Skeletal muscle satellite cell (primary cell): ENCODE results near the gene PFKFB3. TPM values are rescaled to one million over a fixed set of nuclear protein-coding genes. Genes with fewer than 3 reads are reported as not detected.

Experiments used
- H3K27me3 ChIP-seq: 2 replicates; pipeline ENCODE4 v1.7.0; 2013; ENCODE audit warnings: low read length; ENCODE audit not compliant: control insufficient read depth, insufficient read depth
- H3K36me3 ChIP-seq: 2 replicates; pipeline ENCODE4 v1.7.0; 2013; ENCODE audit warnings: mild to moderate bottlenecking, control low read depth, low read length; ENCODE audit not compliant: insufficient read depth
- H3K4me1 ChIP-seq: 2 replicates; pipeline ENCODE4 v1.7.0; 2013; ENCODE audit warnings: low read length; ENCODE audit not compliant: control insufficient read depth, insufficient read depth
- H3K4me2 ChIP-seq: 2 replicates; pipeline ENCODE4 v1.7.0; 2013; ENCODE audit warnings: mild to moderate bottlenecking, low read length
- H3K4me3 ChIP-seq: 2 replicates; pipeline ENCODE4 v1.7.0; 2013; ENCODE audit warnings: low read length
- H3K9ac ChIP-seq: 2 replicates; pipeline ENCODE4 v1.7.0; 2013; ENCODE audit warnings: mild to moderate bottlenecking, low read depth, low read length, moderate library complexity
- H3K9me3 ChIP-seq: replicated peaks from 2 replicates; pipeline ENCODE4 v1.7.0; 2013; ENCODE audit warnings: mild to moderate bottlenecking, control low read depth, low read length
- small RNA-seq: library from RNA; depleted of rRNA; stranded (forward); fragments of <200 nt; gene quantifications from one replicate; pipeline ENCODE3, GENCODE V24; 2012

The PFKFB3 gene

GRCh38 chr10:6300106-6300783, 97.5 kb downstream of the PFKFB3 start:
- Histone ChIP-seq H3K9ac (no peak overlapping the region), H3K4me1 (peaks cover 14% of the 10 kb centered on the region), H3K9me3 (no peaks in the 10 kb centered on the region), H3K4me2 (no peak overlapping the region), H3K27me3 (no peaks in the 10 kb centered on the region), H3K36me3 (no peaks in the 10 kb centered on the region), H3K4me3 (no peak overlapping the region)

GRCh38 chr10:6300784-6301460, 98.2 kb downstream of the PFKFB3 start:
- no peaks in the 10 kb centered on the region for H3K27me3 ChIP-seq
- H3K4me2 ChIP-seq, result no peak overlapping the region
- H3K9me3 ChIP-seq, result no peaks in the 10 kb centered on the region
- no peak overlapping the region for H3K9ac ChIP-seq
- H3K4me3 ChIP-seq, result no peak overlapping the region
- peaks cover 14% of the 10 kb centered on the region for H3K4me1 ChIP-seq
- no peaks in the 10 kb centered on the region for H3K36me3 ChIP-seq

GRCh38 chr10:6301488-6302075, 98.8 kb downstream of the PFKFB3 start:
- no peaks in the 10 kb centered on the region for H3K27me3 ChIP-seq
- H3K36me3 ChIP-seq, result no peaks in the 10 kb centered on the region
- peaks cover 14% of the 10 kb centered on the region for H3K4me1 ChIP-seq
- H3K9me3 ChIP-seq, result no peaks in the 10 kb centered on the region
- no peak overlapping the region for H3K4me3 ChIP-seq
- no peak overlapping the region for H3K9ac ChIP-seq
- no peak overlapping the region for H3K4me2 ChIP-seq

Small RNA genes lying within 50 kb of the gene (small RNA-seq; reads per million reads assigned to genes)
- gene RF00019, result not detected
